GM19452 (cell line): ENCODE data around the gene TMSB4X.
"Not testable (repeated sequence)": the region's sequence is repeated elsewhere in the genome, so short reads cannot be mapped to it uniquely, and the experiment has no call there.

ENCODE experiments used
- ATAC-seq: cut with Tn5 transposase; IDR thresholded peaks from one replicate; pipeline ENCODE4 v1.9.1; 2021; ENCODE audit not compliant: unreplicated experiment

Gene TMSB4X

GRCh38 chrX:12974796-12975669 lies at the start of gene TMSB4X:
TSS of gene TMSB4X (plus strand) at chrX:12975110.
- peak; percentile 36 for ATAC-seq

GRCh38 chrX:12929701-12930100 lies 45.2 kb upstream of the TMSB4X start:
- ATAC-seq, result no peak

GRCh38 chrX:12930150-12930549 lies 44.8 kb upstream of the TMSB4X start:
- no peak for ATAC-seq

GRCh38 chrX:12932244-12932643 lies 42.7 kb upstream of the TMSB4X start:
- ATAC-seq, result no peak

GRCh38 chrX:12934850-12935249 lies 40.1 kb upstream of the TMSB4X start:
- no peak for ATAC-seq

GRCh38 chrX:12936947-12937346 lies 38.0 kb upstream of the TMSB4X start:
- ATAC-seq, result no peak

- not testable (repeated sequence) for ATAC-seq
Measured at GRCh38 chrX:12940471-12940870, 34.4 kb upstream of the TMSB4X start.

GRCh38 chrX:12943592-12943991 lies 31.3 kb upstream of the TMSB4X start:
- ATAC-seq, result not testable (repeated sequence)

- not testable (repeated sequence) for ATAC-seq
Measured at GRCh38 chrX:12944452-12944851, 30.5 kb upstream of the TMSB4X start.

- no peak for ATAC-seq
Measured at GRCh38 chrX:12945494-12945893, 29.4 kb upstream of the TMSB4X start.

GRCh38 chrX:12946406-12946805 lies 28.5 kb upstream of the TMSB4X start:
- no peak for ATAC-seq

- no peak for ATAC-seq
Measured at GRCh38 chrX:12946838-12947544, 27.9 kb upstream of the TMSB4X start.

GRCh38 chrX:12947545-12948235 lies 27.2 kb upstream of the TMSB4X start:
- no peak for ATAC-seq

GRCh38 chrX:12948495-12948894 lies 26.4 kb upstream of the TMSB4X start:
- no peak for ATAC-seq

- ATAC-seq, result no peak
Measured at GRCh38 chrX:12949205-12949926, 25.5 kb upstream of the TMSB4X start.

- ATAC-seq, result peak; percentile 42
Measured at GRCh38 chrX:12949927-12950656, 24.8 kb upstream of the TMSB4X start.

GRCh38 chrX:12950851-12951594 lies 23.9 kb upstream of the TMSB4X start:
- peak; percentile 59 for ATAC-seq

GRCh38 chrX:12951595-12951975 lies 23.3 kb upstream of the TMSB4X start:
- no peak for ATAC-seq

GRCh38 chrX:12953420-12953819 lies 21.5 kb upstream of the TMSB4X start:
- ATAC-seq, result no peak

- ATAC-seq, result no peak
Measured at GRCh38 chrX:12954376-12954775, 20.5 kb upstream of the TMSB4X start.
